ENCODE results near the gene GRB2. TPM values are rescaled to one million over a fixed set of nuclear protein-coding genes. Genes with fewer than 3 reads are reported as not detected.

The GRB2 gene
- total and polyA plus RNA-seq, 10 of the 15 experiments (the other 5 are each of a cell fraction or from before 2014, with no cell fraction given), result 113 to 268 (median 158) TPM

DNA sequence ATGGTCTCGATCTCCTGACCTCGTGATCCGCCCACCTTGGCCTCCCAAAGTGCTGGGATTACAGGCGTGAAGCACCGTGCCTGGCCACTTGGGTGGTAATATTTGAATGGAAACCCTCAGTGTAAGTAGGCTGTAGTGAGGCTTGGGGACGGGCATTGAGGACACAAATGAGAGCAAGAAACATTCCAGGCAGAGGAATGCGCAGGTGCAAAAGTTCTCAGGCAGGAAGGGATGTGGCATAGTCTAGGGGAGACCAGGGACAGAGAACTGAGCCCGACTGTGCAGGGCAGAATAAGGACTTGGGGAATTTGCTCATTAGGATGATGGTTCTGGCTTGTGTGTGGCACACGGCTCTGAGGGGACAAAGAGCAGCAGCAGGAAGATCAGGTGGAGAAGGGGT lies 54.8 kb downstream of the GRB2 start:
- Histone ChIP-seq H3K36me3 (ENCODE audit: control insufficient read depth in 2 of 2, insufficient read depth in 2 of 2, low read length in 1 of 2) (no peaks in the 10 kb centered on the region; a peak in 2 of 4 replicates), H3K4me2 (ENCODE audit: control insufficient read depth, insufficient read depth) (no peak overlapping the region), H3K4me1 (ENCODE audit: control insufficient read depth, insufficient read depth, low read length) (peaks cover 50% of the 10 kb centered on the region), H4K20me1 (ENCODE audit: control insufficient read depth, insufficient read depth) (peaks cover 7% of the 10 kb centered on the region), H2AFZ (ENCODE audit: control insufficient read depth, low read depth, low read length) (no peak overlapping the region), H3K9ac (ENCODE audit: control insufficient read depth, insufficient read depth, low read length) (no peak overlapping the region), H3K9me3 (replicated peaks; ENCODE audit: control insufficient read depth, insufficient read depth, low read length) (peaks cover 3% of the 10 kb centered on the region; the same call in 2 of the 3 replicates), H3K4me3 (no peak overlapping the region), H3K27ac (ENCODE audit: control insufficient read depth, insufficient read depth) (no peak overlapping the region), H3K79me2 (ENCODE audit: control insufficient read depth, insufficient read depth, low read length) (peaks cover 88% of the 10 kb centered on the region), H3K27me3 (replicated peaks in 1 of 2; ENCODE audit: control insufficient read depth in 2 of 2, insufficient read depth in 2 of 2, low read length in 1 of 2) (no peaks in the 10 kb centered on the region)
- intact Hi-C loops (cut with micrococcal nuclease; ENCODE audit: unreplicated experiment), result no loop called here
- POLR2A ChIA-PET, result interaction anchor here (0.7 to 5.7 kb wide), 6 partner anchors 9 to 89 kb away, joined by 3 to 64 read pairs (median 6); partner anchors contain the start of gene MRPS7
- TF ChIP-seq ETV6 (conservative IDR thresholded peaks at IDR 0.05 in 1 of 2, IDR thresholded peaks at IDR 0.05 in 1 of 2; ENCODE audit: borderline replicate concordance in 1 of 2, low read depth in 1 of 2) (no peak), ZNF274 (IDR thresholded peaks at IDR 0.05; ENCODE audit: insufficient read depth, insufficient read length) (no peak), TBL1XR1 (IDR thresholded peaks at IDR 0.05; ENCODE audit: low read depth, low read length) (no peak), IKZF1 (conservative IDR thresholded peaks at IDR 0.05) (no peak), MEF2B (IDR thresholded peaks at IDR 0.05; ENCODE audit: partially characterized antibody, poor library complexity, severe bottlenecking) (no peak), ESRRA (IDR thresholded peaks at IDR 0.05; ENCODE audit: low read length) (no peak), BMI1 (IDR thresholded peaks at IDR 0.05; ENCODE audit: borderline replicate concordance) (no peak), JUND (IDR thresholded peaks at IDR 0.05; ENCODE audit: low read depth, low read length) (no peak), SP1 (IDR thresholded peaks at IDR 0.05; ENCODE audit: low read depth, low read length) (no peak)
- CTCF ChIA-PET, result interaction anchor here (0.6 to 5.8 kb wide), 2 partner anchors 14 to 31 kb away, joined by 4 to 25 read pairs; no protein-coding TSS in a partner anchor
- SMC1A ChIA-PET (ENCODE audit: uncharacterized antibody, unreplicated experiment), result interaction anchor here (0.7 to 10.6 kb wide), 9 partner anchors 6 to 53 kb away, joined by 3 to 125 read pairs (median 61); no protein-coding TSS in a partner anchor
- ATAC-seq (no peak), DNase-seq (ENCODE audit: low read depth, low spot score) (no peak), FAIRE-seq (no peak)
- WGBS (ENCODE audit: insufficient coverage, insufficient replicate concordance, low lambda C conversion rate, missing lambda C conversion rate), result 70% methylated on average over 9 of the region's 9 CpGs
- RAD21 ChIA-PET (ENCODE audit: unreplicated experiment), result interaction anchor here (0.7 to 1.3 kb wide), 5 partner anchors 11 to 295 kb away, joined by 3 to 6 read pairs (median 4); partner anchors contain the start of gene SLC25A19
- no TSS peak for BruUV-seq (replicated peaks)
- in situ Hi-C loops (cut with MboI), result no loop called here

All from GM12878 (cell line).